Sigmoid colon (tissue), 4 donors: Measurements from ENCODE around the gene ITSN2.

Source experiments
- POLR2A ChIP-seq, 2 donors: fragments of 450-650 bp; IDR thresholded peaks; one replicate each; pipeline ENCODE4 v1.6.1; 2016; ENCODE audit warnings: antibody characterized with exemption in 2 of 2, mild to moderate bottlenecking in 2 of 2, moderate library complexity in 2 of 2
- POLR2AphosphoS5 ChIP-seq, 4 donors: sonication (generic); formaldehyde crosslinking; IDR thresholded peaks; one replicate each; pipeline ENCODE4 v1.6.1; 2017; ENCODE audit warnings: antibody characterized with exemption in 4 of 4
- TF ChIP-seq, protein P1 (sequence below), 4 experiments: fragments of 450-650 bp in 3 of 4; fragments of 200-600 bp in 1 of 4; IDR thresholded peaks; one replicate each; pipeline ENCODE4 v1.5.1; 2016 to 2019; ENCODE audit warnings: antibody characterized with exemption in 4 of 4, mild to moderate bottlenecking in 3 of 4, moderate library complexity in 2 of 4

DNA sequence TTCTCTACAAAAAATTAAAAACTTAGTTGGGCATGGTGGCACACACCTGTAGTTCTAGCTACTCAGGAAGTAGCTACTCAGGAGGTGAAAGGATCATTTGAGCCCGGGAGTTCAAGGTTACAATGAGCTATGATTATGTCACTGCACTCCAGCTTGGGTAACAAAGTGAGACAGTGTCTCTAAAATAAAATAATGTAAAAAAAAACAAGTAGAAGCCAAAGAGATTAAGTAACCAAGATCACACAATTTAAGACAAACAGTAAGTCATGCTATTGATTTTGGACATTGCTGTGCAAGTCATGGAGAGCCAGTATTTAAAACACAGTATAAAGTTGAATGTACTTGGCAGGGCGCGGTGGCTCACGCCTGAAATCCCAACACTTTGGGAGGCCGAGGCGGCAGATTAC, 20.5 kb downstream of the ITSN2 start:
- TF ChIP-seq, protein P1, sequence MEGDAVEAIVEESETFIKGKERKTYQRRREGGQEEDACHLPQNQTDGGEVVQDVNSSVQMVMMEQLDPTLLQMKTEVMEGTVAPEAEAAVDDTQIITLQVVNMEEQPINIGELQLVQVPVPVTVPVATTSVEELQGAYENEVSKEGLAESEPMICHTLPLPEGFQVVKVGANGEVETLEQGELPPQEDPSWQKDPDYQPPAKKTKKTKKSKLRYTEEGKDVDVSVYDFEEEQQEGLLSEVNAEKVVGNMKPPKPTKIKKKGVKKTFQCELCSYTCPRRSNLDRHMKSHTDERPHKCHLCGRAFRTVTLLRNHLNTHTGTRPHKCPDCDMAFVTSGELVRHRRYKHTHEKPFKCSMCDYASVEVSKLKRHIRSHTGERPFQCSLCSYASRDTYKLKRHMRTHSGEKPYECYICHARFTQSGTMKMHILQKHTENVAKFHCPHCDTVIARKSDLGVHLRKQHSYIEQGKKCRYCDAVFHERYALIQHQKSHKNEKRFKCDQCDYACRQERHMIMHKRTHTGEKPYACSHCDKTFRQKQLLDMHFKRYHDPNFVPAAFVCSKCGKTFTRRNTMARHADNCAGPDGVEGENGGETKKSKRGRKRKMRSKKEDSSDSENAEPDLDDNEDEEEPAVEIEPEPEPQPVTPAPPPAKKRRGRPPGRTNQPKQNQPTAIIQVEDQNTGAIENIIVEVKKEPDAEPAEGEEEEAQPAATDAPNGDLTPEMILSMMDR (IDR thresholded peaks at IDR 0.05) = no peak
- TF ChIP-seq POLR2A (IDR thresholded peaks at IDR 0.05) = no peak
- no peak for TF ChIP-seq POLR2AphosphoS5 (IDR thresholded peaks at IDR 0.05)
